Body of pancreas (tissue), 4 donors: ENCODE results near the gene AKAP11. TPM values are rescaled to one million over a fixed set of nuclear protein-coding genes. Genes with fewer than 3 reads are reported as not detected.

ENCODE experiments used
- ATAC-seq: fragments of 150-250 bp; one replicate; pipeline ENCODE4 v1.9.1; 2016
- DNase-seq, 4 donors: peaks; one replicate each; pipeline ENCODE4 v3.0.0-alpha.2; 2019
- H3K27ac ChIP-seq, 4 donors: fragments of 200-600 bp; sonication (generic); 1 replicate in 3 of 4; 2 replicates in 1 of 4; pipeline versions ENCODE4 v1.5.1 to v1.6.1; 2016 to 2019; ENCODE audit warnings: mild to moderate bottlenecking in 1 of 4, mixed read lengths in 1 of 4, moderate library complexity in 1 of 4
- H3K27me3 ChIP-seq, 2 donors: fragments of 200-600 bp; sonication (generic); one replicate each; pipeline ENCODE4 v1.6.0; 2016; ENCODE audit warnings: mild to moderate bottlenecking in 1 of 2
- H3K36me3 ChIP-seq, 2 donors: fragments of 200-600 bp; sonication (generic); replicated peaks in 1 of 2; 2 replicates each; pipeline ENCODE4 v1.5.1; 2016; ENCODE audit warnings: low read depth in 2 of 2; ENCODE audit not compliant: insufficient read depth in 1 of 2
- H3K4me1 ChIP-seq: fragments of 200-600 bp; sonication (generic); one replicate; pipeline ENCODE4 v1.6.0; 2016
- H3K4me3 ChIP-seq, 2 donors: fragments of 200-600 bp; sonication (generic); 1 replicate in 1 of 2; 2 replicates in 1 of 2; pipeline ENCODE4 v1.5.1; 2016 to 2019
- H3K9me3 ChIP-seq, 3 donors: fragments of 200-600 bp; sonication (generic); 1 replicate in 2 of 3; 2 replicates in 1 of 3; pipeline ENCODE4 v1.5.1; 2016
- POLR2A ChIP-seq, 3 donors: fragments of 450-650 bp; IDR thresholded peaks; one replicate each; pipeline ENCODE4 v1.6.1; 2016; ENCODE audit warnings: antibody characterized with exemption in 3 of 3, mild to moderate bottlenecking in 2 of 3
- WGBS, 2 donors: methylation state at CpG; one replicate each; pipeline ENCODE4 v1.1.5; 2017; 5-methylcytosine and 5-hydroxymethylcytosine counted together
- intact Hi-C: fragments of 100-400 bp; cut with DNase I; formaldehyde crosslinking; loops from one replicate; pipeline ENCODE4 v1.15.1; 2023
- total RNA-seq, 2 donors: library from RNA; depleted of rRNA; stranded (reverse); fragments of >200 nt; gene quantifications; one replicate each; pipeline ENCODE4 v1.1.0, GENCODE V29; 2016
- TF ChIP-seq, protein P1 (sequence below), 7 experiments: fragments of 450-650 bp in 4 of 7; fragments of 200-600 bp in 3 of 7; sonication (generic) in 3 of 7; IDR thresholded peaks; one replicate each; pipeline ENCODE4 v1.5.1; 2016 to 2019; ENCODE audit warnings: antibody characterized with exemption in 7 of 7

Gene AKAP11
- total RNA-seq, 2 donors from 2014 or later = 12.5 to 17.9 TPM

DNA sequence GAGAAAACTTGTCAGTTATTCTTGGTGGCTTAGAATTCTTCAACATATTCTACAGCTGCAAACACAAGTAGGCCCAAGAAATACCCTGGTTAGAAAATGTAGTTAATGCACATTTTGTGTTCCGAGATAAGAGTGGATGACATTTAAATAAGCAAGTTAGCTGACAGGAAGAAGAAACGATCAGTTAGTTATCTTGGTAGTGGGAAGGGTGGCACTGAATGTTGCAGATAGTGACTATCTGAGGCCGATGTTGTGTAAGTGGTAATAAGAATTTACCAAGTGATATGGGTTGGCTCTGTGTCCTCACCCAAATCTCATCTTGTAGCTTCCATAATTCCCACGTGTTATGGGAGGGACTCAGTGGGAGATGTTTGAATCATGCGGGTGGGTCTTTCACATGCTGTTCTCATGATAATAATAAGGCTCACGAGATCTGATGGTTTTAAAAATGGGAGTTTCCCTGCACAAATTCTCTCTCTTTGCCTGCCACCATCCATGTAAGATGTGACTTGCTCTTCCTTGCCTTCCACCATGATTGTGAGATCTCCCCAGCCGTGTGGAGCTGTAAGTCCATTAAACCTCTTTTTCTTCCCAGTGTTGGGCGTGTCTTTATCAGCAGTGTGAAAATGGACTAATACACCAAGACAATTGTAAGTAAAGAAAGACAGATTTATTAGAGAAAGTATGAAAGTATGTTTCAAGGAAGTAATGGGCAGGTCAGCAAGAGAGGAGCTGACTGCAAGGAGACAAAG lies 10.9 kb upstream of the AKAP11 start:
- no peaks in the 10 kb centered on the region for H3K27me3 ChIP-seq
- TF ChIP-seq, protein P1, sequence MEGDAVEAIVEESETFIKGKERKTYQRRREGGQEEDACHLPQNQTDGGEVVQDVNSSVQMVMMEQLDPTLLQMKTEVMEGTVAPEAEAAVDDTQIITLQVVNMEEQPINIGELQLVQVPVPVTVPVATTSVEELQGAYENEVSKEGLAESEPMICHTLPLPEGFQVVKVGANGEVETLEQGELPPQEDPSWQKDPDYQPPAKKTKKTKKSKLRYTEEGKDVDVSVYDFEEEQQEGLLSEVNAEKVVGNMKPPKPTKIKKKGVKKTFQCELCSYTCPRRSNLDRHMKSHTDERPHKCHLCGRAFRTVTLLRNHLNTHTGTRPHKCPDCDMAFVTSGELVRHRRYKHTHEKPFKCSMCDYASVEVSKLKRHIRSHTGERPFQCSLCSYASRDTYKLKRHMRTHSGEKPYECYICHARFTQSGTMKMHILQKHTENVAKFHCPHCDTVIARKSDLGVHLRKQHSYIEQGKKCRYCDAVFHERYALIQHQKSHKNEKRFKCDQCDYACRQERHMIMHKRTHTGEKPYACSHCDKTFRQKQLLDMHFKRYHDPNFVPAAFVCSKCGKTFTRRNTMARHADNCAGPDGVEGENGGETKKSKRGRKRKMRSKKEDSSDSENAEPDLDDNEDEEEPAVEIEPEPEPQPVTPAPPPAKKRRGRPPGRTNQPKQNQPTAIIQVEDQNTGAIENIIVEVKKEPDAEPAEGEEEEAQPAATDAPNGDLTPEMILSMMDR (IDR thresholded peaks at IDR 0.05) = no peak
- TF ChIP-seq POLR2A (IDR thresholded peaks at IDR 0.05) = no peak
- WGBS, 2 donors = 77 to 78% methylated on average over 8 of the region's 8 CpGs

DNA sequence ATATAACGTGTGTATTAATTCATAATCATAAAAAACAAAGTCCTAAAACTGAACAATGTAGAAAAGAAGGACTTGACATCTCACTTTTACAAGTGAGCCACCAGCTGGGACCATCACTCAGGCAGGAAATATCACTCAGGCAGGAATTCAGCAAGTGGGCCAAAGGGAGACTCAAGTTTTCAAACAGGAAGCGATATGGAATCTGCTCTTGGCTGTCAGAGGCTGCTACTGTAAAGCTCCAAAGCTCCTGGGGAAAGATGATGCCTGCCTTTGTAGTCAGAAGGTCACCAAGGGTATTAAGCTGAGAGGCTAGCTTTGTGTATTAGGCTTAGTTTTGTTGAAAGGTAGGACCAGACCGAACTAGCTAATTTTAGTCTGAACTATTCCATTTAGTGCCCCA lies 5.5 kb upstream of the AKAP11 start:
- no peak overlapping the region for H3K4me3 ChIP-seq
- DNase-seq (no peak), ATAC-seq (no peak)
- H3K27ac ChIP-seq = no peak overlapping the region
- H3K36me3 ChIP-seq = no peaks in the 10 kb centered on the region
- intact Hi-C loops = no loop called here
- 58 to 67% methylated on average over 3 of the region's 3 CpGs for whole genome bisulfite sequencing, 2 donors
- no peak for TF ChIP-seq POLR2A (IDR thresholded peaks at IDR 0.05)
- TF ChIP-seq, protein P1 (IDR thresholded peaks at IDR 0.05) = no peak
- H3K9me3 ChIP-seq = no peaks in the 10 kb centered on the region
- no peaks in the 10 kb centered on the region for H3K27me3 ChIP-seq
- peaks cover 5% of the 10 kb centered on the region for H3K4me1 ChIP-seq

More for the DNA sequence above, 10.9 kb upstream of the AKAP11 start:
- DNase-seq = no peak
- H3K9me3 ChIP-seq = no peaks in the 10 kb centered on the region
- H3K4me1 ChIP-seq = no peaks in the 10 kb centered on the region
- H3K27ac ChIP-seq = no peak overlapping the region
- H3K36me3 ChIP-seq = no peaks in the 10 kb centered on the region
- no peak for ATAC-seq
- intact Hi-C loops = no loop called here
- no peak overlapping the region for H3K4me3 ChIP-seq

DNA sequence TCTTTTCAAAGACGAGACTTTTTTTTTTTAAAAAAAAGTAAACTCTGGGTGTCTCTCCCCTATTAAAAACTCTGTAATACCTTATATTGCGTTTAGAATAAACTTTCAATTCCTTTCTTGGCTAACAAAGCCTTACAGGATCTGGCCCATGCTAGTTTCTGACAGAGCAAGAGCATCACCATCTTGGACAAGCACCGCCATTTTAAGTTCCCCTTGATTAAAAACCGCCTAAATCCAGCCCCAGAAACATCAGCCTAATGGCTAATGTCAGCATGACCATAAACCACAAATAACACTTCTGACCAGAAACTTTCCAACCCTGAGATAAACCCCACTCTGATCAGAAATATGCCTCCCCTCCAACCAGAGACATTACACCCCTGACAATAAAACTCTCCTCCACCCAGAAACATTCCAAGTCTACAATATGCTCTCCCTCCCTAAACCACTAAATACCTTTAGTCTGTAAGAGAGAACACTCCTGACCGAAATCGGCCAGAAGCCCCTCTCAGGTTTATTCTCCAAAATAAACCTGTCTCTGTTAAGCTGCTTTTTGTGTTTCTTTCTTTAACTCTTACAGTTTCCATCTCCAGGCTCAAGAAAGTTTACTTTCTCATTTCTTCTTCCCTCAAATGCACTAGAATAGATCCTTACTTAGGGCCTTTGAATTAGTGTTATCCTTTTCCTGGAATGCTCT lies 1.6 kb upstream of the AKAP11 start:
- no peak for TF ChIP-seq POLR2A (IDR thresholded peaks at IDR 0.05)
- TF ChIP-seq, protein P1 (IDR thresholded peaks at IDR 0.05) = no peak
- H3K4me3 ChIP-seq = no peak overlapping the region
- no peaks in the 10 kb centered on the region for H3K36me3 ChIP-seq
- ATAC-seq (no peak), DNase-seq (no peak)
- 90 to 91% methylated on average over 6 of the region's 6 CpGs for WGBS, 2 donors
- no peaks in the 10 kb centered on the region for H3K9me3 ChIP-seq
- intact Hi-C loops = no loop called here
- no peaks in the 10 kb centered on the region for H3K27me3 ChIP-seq
- no peak overlapping the region for H3K27ac ChIP-seq
- H3K4me1 ChIP-seq = peaks cover 12% of the 10 kb centered on the region

DNA sequence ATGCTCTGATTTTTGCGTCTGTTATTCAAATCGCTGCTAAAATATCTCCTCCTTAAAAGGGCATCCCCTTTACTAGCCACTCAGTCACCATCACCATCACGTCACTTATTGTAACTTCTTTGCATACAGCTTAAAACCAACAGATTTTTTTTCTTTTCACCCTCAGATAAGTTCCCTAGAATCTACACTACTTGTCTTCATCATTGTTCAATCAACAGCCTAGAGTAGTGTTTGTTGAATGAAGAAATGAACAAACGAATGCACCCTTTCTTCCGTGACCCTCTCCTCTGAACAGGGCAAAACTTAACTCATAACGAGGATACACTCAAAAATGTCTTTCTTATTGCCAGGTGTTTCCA lies 1.1 kb upstream of the AKAP11 start:
- Histone ChIP-seq H3K9me3 (no peaks in the 10 kb centered on the region), H3K36me3 (no peaks in the 10 kb centered on the region), H3K27ac (peak overlapping the region in 2 of 4 donors; percentile 80 to 87), H3K27me3 (no peaks in the 10 kb centered on the region), H3K4me3 (no peak overlapping the region), H3K4me1 (peaks cover 12% of the 10 kb centered on the region)
- intact Hi-C loops = no loop called here
- no peak for ATAC-seq
- WGBS, 2 donors = 88 to 95% methylated on average over 6 of the region's 6 CpGs
- TF ChIP-seq POLR2A (IDR thresholded peaks at IDR 0.05) = no peak
- TF ChIP-seq, protein P1 (IDR thresholded peaks at IDR 0.05) = no peak
- no peak for DNase-seq
